HG02870 (cell line): ENCODE data around the gene KCNJ13.

Experiments
- ATAC-seq: cut with Tn5 transposase; IDR thresholded peaks from one replicate; pipeline ENCODE4 v1.9.1; 2021; ENCODE audit warnings: mild to moderate bottlenecking, moderate library complexity; ENCODE audit not compliant: unreplicated experiment

Gene KCNJ13

DNA sequence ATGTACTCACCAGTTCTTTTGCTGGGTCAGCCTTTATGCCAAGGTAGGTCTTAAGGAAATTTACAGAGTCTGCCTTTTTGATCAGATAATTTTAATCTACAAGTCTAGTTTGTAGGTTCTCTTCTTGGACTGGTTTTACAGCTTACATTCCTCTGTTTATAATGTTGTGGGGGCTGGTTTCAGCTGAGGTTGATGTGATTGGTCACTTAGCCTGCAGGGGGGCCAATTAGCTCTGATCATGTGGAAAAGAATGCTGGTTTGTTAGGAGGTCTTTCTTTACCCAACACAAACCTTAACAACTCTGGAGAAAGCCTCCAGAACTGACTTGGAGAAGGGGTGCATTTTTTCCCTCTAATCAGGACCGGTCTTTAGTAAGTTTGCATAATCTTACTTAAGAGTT is at the start of gene KCNJ13:
KCNJ13 (minus strand) TSS at position 131 of the 400 bp plus-strand sequence. CDS start 5,203 bp downstream, outside the sequence.
- ATAC-seq, result no peak

DNA sequence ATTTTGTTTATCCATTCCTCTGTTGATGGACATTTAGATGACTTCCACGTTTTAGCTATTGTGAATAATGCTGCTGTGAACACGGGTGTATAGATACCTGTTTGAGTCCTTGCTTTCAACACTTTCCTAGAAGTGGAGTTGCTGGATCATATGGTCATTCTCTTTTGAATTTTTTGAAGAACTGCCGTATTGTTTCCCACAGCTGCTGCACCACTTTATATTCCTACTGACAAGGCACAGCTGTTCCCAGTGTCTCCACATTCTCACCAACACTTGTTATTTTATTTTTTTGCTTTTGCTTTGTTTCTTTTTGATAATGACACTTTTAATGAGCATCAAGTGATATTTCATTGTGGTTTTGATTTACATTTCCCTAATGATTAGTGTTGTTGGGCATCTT is 41.4 kb upstream of the KCNJ13 start:
- ATAC-seq, result no peak

GRCh38 chr2:232816657-232817056 is 40.3 kb upstream of the KCNJ13 start:
- ATAC-seq, result no peak

DNA sequence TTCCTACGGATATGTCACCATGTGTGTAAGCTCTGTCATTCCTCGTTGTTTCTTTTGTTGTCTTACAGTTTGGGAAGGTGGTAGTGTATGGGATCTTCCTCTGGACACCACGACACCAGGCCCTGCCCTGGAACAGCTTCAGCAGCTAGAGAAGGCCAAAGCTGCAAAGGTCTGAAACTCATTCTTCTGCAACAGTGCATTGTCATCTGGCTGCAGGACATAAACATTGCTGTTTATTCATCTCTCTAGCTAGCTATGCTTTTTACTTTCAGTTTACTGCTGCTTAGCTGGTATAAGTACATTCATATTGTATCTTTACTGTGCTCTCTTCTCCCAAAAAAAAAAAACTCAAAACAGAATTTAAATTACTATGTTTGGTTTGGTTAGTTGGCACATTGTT is 39.2 kb upstream of the KCNJ13 start:
- no peak for ATAC-seq

- no peak for ATAC-seq
Observed at GRCh38 chr2:232810444-232810843, 34.1 kb upstream of the KCNJ13 start.

DNA sequence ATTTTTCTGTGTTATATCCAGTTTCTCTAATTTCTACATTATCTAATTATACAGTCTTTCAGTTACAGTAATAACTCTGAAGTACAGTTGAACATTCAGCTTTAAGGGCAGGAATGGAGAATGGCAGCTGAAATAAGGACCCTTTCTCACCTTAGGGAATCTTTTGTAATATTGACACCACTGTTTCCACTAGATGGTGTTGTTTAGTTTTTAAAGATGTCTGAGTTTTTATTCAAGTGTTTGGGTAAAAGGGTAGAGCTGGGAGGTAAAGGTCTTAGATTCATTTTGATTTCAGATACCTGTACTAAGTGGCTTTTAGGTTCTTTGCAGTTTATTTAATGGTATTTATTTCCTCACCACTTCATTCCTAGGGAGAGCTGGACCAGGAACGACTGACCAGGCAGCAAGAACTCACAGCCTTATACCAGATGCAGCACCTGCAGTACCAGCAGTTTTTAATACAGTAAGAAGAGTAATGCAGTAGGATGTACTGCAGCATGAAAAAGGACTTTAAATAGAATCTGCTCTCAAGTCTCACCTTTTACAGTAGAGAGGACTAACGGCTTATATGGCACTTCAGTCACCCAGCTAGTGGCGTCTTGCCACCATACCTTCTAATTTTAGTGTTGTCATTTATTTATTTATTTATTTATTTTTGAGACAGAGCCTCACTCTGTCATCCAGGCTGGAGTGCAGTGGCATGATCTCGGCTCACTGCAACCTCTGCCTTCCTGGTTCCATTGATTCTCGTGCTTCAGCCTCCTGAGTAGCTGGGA is 33.2 kb upstream of the KCNJ13 start:
- ATAC-seq, result no peak

DNA sequence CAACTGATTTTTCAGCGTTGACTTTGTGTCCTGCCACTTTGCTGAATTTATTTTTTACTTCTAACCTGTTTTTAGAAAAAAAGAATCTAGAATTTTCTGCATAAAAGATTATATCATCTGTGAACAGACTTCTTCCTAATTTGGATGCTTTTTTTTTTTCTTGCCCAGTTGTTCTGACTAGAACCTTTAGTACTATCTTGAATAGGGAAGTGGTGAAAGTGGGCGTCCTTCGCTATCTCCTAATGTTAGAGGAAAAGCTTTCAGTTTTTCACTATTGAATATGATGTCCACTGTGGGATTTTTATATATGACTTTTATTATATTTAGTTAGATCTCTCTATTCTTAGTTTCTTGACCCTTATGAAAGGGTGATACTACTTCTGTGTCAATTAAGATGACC is 25.7 kb upstream of the KCNJ13 start:
- no peak for ATAC-seq

DNA sequence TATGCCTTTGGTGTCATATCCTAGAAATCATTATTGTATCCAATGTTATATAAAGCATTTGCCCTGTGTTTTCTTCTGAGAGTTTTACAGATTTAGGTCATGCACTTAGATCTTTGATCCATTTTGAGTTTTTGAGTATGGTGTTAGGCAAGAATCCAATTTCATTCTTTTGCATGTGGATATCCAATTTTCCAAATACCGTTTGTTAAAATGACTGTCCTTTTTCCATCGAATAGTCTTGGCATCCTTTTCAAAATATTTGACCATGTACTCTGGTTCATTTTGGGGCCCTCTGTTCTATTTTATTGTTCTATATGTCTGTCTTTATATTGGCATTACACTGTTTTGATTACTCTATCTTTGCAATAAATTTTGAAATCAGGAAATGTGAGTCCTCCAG is 23.8 kb upstream of the KCNJ13 start:
- no peak for ATAC-seq

DNA sequence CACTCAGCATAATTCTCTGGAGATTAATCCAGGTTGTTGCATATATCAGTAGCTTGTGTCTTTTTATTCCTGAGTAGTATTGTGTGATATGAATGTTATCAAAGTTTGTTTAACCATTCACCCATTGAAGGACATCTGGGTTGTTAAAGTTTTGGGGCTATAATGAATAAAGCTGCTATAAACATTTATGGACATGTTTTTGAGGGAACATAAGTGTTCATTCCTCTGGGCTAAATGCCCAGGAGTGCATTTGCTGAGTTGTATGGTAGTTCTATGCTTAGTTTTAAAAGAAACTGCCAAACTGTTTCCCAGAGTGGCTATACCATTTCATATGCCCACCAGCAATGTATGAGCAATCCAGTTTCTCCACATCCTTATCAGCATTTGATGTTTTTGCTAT is 21.8 kb upstream of the KCNJ13 start:
- no peak for ATAC-seq

DNA sequence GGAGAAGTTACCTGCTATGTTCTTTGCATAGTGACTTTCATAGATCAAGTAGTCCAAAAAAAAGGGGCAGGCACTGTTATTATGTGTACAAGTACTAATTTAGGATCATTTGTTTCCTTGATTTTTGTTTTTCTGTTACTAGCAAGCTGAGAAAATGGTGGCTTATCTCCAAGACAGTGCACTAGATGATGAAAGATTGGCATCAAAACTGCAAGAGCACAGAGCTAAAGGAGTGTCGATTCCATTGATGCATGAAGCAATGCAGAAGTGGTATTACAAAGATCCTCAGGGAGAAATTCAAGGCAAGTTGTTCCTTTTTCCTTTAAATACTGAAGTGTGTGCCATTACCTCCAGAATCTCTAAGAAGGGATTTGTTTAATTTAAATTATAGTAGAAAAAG is 19.6 kb upstream of the KCNJ13 start:
- ATAC-seq, result no peak

DNA sequence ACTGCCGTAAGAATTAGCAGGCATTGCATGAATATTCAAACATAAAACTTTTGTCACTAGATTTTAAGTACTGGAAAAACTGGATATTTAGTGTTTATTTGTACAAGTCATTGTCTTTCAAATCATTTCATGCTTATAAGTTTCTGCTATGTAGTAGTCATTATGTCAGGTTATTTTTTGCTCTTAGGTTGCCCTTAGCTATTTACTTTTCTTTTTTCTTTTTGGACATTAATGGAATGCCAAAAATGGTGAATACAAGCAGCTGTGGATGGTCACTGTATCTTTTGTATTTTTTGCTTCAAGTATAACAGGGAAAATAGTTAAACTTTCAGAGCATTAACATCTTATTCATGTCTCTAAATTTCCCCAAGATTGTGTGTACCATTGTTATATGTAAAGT is 18.6 kb upstream of the KCNJ13 start:
- no peak for ATAC-seq

DNA sequence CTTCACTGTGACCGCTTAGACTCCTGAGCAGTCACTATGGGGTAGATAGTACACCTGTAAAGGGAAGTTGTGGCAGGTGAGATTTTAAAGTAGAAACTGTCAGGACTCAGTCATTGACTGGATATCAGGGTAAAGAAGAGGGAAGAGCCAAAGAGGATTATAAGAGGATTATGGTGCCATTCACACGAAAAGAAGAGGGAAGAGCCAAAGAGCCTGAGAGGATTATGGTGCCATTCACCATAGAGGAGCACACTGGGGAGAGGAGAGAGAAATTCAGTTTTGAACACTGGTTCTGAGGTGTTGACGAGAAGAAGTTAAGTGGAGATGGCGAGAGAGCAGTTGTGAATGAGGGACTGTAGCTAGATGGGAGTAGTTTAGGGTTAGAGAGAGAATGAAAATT is 16.9 kb upstream of the KCNJ13 start:
- ATAC-seq, result no peak

GRCh38 chr2:232791518-232791917 is 15.2 kb upstream of the KCNJ13 start:
- no peak for ATAC-seq

DNA sequence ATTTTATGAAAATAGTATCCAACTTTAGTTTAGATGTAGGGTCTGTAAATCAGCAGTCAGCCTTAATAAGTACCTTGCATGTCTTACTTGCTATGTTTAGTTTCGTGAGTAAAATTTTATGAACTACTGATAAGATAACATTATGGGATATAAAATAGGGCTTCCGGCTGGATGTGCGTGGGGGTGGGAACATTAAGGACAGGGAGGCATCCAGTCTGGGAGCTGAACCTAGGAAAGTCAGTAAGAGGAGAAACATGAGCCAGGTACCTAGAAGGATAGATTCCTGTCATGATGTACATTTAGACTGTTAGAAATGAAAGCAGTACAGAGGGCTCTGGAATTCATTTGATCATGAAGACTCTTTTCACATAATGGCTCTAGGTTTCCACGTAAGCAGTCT is 12.7 kb upstream of the KCNJ13 start:
- ATAC-seq, result no peak

GRCh38 chr2:232787806-232788205 is 11.4 kb upstream of the KCNJ13 start:
- no peak for ATAC-seq

- ATAC-seq, result no peak
Observed at GRCh38 chr2:232783278-232783677, 6.9 kb upstream of the KCNJ13 start.

DNA sequence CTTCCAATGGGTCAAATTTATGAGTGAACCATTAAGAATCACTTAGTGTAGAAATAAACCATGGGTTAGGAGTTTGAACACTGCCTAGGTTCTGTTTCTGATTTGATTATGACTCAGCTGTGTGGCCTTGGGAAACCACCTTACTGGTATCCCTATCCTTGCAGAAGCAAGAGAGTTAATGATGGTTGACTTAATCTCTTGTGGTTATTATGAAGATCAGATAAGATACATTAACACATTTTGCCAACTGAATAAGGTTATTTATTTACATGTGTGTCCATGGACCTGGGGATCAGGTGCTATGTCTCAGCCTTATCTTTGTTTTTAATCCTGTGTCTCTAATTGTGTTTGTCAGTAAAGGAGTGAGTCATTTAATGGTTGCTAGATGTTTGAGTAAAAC is 5.4 kb upstream of the KCNJ13 start:
- peak; percentile 91 for ATAC-seq

DNA sequence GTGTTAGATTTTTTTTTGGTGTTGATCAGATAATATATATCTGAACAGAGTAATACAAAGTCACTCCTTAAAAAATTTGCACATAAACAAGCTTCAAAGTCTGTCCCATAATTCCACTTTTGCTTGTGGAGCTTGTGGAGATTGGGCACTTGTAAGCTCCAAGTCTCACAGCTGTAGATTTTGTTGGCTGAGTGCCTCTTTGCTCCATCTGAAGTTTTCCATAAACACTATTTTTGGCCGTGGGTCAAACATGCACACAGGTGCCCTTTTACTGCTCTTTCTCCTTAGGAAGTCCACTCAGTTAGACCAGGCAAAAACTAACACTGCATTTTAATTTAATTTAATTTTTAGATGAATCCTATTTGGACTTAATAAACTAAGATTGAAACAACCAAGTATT is 3.6 kb upstream of the KCNJ13 start:
- ATAC-seq, result no peak

- ATAC-seq, result no peak
Observed at GRCh38 chr2:232779465-232779864, 3.1 kb upstream of the KCNJ13 start.

DNA sequence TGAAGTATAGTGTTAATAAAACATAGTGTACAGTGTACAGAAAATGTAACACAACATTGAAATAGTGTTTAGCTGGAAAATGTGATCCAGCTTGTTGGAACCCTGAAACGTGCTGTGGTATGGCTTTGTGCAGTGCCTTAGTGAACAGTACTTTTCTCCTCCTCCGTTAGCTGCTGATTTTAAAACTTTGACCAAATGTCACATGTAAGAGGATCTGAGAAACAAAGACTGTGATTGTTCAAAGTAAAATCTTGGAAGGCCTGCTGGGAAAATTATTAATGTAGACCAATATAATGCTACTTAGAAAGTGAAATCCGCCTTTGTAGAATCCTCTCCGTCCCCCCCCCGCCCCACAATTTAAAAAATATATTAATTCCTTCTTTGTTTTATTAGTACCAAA is 911 bp upstream of the KCNJ13 start:
- ATAC-seq, result no peak

DNA sequence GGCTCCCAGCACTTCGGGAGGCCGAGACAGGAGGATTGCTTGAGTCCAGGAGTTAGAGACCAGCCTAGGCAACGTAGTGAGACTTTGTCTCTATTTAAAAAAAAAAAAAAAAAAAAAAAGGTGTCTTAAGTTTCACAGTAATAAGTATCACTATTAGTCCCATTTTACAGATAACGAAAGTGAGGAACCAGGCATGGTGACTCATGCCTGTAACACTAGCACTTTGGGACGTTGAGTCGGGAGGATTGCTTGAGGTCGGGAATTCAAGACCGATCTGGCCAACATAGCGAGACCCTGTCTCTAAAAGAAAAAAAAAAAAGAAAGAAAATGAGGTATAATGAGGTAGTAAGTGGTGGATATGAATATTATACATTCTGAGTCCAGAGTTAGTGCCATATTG is 2.5 kb downstream of the KCNJ13 start:
- ATAC-seq, result no peak

GRCh38 chr2:232772531-232772930 is 3.8 kb downstream of the KCNJ13 start:
- ATAC-seq, result no peak

- no peak for ATAC-seq
Observed at GRCh38 chr2:232771870-232772269, 4.5 kb downstream of the KCNJ13 start.
